Measurements from ENCODE around the gene TMTC4.
"Not testable (repeated sequence)": the region's sequence is repeated elsewhere in the genome, so short reads cannot be mapped to it uniquely, and the experiment has no call there.

Gene TMTC4

DNA sequence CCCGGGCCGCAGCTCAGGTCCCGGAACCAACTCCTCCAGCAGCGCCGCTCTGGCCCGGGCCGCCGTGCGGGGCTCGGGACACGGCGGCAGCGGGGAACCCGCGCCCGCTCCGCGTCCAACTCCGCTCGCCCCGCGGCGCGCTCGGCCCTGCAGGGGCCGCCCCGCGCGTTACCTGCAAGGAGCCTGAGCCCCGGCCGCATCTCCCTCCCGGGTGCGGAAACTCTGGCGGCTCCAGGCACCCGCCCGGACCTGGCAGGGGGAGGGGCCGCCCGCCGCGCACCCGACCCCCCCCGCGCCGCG, at the start of gene TMTC4:
Gene TMTC4 (minus strand): TSS at position 224 of the 300 bp plus-strand sequence. CDS start 4,433 bp downstream, outside the sequence.
- no peak for DNase-seq (ENCODE audit: low spot score)

DNA sequence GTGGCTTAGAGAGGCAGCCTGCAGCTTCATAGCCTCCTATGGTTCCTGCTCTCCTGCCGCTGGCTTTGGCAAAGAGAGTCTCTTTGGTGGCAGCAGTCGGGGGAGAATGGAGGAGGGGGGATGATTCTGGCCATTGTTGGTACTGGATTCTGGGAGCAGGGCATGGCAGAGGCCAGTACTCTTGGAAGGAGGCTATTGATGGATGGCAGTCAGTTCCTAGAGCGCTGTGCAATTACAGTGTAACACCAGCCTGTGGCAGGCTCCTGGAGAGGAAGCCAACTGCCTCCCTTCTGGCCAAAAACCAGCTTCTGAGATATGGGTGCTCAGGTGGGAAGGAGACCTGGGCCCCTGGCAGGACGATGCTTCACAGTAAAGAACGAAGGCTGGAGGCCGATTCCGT, 47.9 kb upstream of the TMTC4 start:
- no peak for DNase-seq (ENCODE audit: low spot score)

- DNase-seq (ENCODE audit: low spot score), result peak; percentile 60
These were observed 47.4 kb upstream of the TMTC4 start for GRCh38 chr13:100721885-100722512.

DNA sequence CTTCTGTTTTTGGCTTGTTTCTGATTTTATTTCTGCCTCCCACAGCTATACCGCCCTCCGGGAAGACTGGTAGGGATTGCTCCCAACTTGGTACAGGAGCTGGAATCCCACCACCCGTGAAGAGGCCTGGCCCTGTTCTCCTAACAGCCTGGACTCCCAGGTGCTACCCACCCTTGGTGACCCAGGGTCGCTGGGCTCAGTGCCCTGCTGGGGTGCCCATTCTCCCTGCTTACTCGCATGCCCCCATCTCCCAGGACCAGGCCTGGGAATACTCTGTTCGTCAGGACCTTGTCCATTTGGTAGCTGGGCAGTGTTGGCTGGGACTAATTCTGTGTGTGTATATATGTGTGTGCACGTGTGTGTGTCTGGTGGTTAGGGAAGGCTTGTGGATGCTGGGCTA, 41.0 kb upstream of the TMTC4 start:
- no peak for DNase-seq (ENCODE audit: low spot score)

DNA sequence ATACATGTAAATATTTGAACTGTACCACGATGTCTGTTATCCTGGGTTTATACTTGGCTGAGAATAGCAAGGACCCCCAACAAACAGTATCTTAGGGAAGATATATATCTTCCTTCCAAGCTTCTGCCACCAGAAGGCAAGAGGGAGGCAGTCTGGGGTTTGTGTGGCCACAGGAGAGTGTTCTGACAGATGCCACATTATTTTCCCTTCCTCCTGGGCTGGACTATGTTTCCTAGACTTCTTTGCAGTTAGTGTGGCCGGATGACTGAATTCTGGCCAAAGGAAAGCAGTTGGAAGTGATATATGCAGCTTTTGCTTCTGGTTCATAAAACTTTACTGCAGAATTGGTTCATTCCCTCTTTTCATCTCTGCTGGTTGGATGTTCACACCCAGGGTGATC, 39.9 kb upstream of the TMTC4 start:
- DNase-seq (ENCODE audit: low spot score), result no peak

DNA sequence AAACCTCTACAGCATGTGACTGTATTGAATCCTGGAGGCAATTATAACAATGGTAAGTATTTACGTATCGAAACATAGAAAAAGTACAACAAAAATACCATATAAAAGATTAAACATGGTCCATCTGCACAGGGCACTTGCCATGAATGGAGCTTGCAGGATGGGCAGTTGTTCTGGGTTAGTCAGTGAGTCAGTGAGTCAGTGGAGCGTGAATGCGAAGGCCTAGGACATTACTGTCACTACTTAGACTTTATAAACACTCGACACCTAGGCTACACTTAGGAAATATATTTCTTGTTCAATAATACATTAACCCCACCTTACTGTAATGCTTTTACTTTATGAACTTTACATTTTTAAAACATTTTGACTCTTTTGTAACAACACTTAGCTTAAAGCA, 35.6 kb upstream of the TMTC4 start:
- no peak for DNase-seq (ENCODE audit: low spot score)

GRCh38 chr13:100707818-100708740, 33.5 kb upstream of the TMTC4 start:
- no peak for DNase-seq (ENCODE audit: low spot score)

DNA sequence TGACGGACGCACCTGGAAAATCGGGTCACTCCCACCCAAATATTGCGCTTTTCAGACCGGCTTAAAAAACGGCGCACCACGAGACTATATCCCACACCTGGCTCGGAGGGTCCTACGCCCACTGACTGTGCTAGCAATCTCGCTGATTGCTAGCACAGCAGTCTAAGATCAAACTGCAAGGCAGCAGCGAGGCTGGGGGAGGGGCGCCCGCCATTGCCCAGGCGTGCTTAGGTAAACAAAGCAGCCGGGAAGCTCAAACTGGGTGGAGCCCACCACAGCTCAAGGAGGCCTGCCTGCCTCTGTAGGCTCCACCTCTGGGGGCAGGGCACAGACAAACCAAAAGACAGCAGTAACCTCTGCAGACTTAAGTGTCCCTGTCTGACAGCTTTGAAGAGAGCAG, 23.7 kb upstream of the TMTC4 start:
- DNase-seq (ENCODE audit: low spot score), result not testable (repeated sequence)

DNA sequence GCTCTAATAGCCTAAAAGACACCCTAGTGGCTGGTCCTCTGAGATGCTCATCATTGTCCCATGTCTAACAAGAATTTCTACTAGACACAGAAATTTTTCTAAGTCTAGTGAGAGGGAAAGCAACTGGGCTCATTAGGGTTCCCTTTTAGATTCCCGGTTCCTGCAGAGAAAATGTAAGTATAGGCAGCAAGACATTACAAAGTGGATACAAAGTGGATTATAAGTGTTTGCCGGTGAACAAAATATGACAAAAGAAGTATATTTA, 20.8 kb upstream of the TMTC4 start:
- no peak for DNase-seq (ENCODE audit: low spot score)

- DNase-seq (ENCODE audit: low spot score), result no peak
These were observed 20.3 kb upstream of the TMTC4 start for GRCh38 chr13:100694722-100695508.

DNA sequence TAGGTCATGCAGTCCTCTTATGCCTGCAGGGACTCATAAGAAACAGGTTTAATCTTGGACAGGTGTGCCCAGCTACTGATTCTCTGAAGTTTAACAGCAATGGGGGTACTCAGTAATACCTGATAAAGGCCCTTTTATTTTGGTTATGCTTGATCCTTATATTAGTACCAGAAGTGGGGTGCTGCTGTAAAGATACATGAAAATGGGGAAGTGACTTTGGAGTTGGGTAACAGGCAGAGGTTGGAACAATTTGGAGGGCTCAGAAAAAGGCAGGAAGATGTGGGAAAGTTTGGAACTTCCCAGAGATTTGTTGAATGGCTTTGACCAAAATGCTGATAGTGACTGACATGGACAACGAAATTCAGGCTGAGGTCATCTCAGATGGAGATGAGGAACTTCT, 14.6 kb upstream of the TMTC4 start:
- DNase-seq (ENCODE audit: low spot score), result no peak

- no peak for DNase-seq (ENCODE audit: low spot score)
These were observed 5.5 kb upstream of the TMTC4 start for GRCh38 chr13:100680131-100680530.

GRCh38 chr13:100677128-100677527, 2.5 kb upstream of the TMTC4 start:
- DNase-seq (ENCODE audit: low spot score), result not testable (repeated sequence)

- no peak for DNase-seq (ENCODE audit: low spot score)
These were observed 1.1 kb upstream of the TMTC4 start for GRCh38 chr13:100675661-100676129.

GRCh38 chr13:100674872-100675660, 471 bp upstream of the TMTC4 start:
- peak; percentile 100 for DNase-seq (ENCODE audit: low spot score)

GRCh38 chr13:100673713-100674571, 653 bp downstream of the TMTC4 start:
- DNase-seq (ENCODE audit: low spot score), result peak; percentile 77

DNA sequence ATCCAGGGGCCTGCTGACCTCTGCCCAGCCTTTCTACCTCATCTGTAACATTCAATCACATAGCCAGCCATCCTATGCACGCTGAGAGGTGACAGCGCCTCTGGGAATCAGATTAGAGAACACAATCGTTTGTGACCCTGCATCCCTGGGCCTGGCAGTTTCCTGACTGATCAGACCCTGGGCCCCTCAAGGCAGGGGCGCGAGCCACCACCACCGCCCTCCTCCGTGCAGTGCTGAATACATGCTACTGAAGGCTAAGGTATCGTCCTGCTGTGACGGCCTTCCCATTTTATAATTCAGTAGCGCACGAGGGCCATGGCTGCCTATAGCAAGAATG, 1.3 kb downstream of the TMTC4 start:
- DNase-seq (ENCODE audit: low spot score), result no peak

GRCh38 chr13:100671389-100672182, 3.0 kb downstream of the TMTC4 start:
- DNase-seq (ENCODE audit: low spot score), result no peak

- DNase-seq (ENCODE audit: low spot score), result no peak
These were observed 6.2 kb downstream of the TMTC4 start for GRCh38 chr13:100668408-100668807.

DNA sequence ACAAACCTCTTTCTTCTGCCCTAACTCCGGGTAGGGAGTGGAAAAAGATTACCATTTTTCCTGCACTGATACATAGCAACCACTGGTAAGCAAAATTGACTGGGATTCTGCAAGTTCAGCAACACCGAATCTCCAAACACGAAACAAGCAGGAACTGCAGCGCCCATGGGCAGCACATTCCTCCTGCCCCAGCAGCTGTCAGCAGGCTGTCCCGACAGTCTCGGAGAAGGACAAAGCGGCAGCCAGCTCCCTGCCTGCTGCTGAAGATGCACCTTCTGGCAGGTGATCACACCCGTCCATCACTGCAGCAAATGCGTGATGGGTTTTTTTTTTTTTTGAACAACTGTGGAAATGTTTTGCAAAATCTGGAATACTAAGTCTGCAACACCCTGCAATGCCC, 6.7 kb downstream of the TMTC4 start:
- no peak for DNase-seq (ENCODE audit: low spot score)
